Natural killer cell (primary cell): ENCODE data around the gene ZFAND4. TPM values are rescaled to one million over a fixed set of nuclear protein-coding genes. Genes with fewer than 3 reads are reported as not detected.

Source experiments
- ATAC-seq, 3 donors: fragments of 150-1000 bp in 2 of 3; fragments of 200-7000 bp in 1 of 3; cut with Tn5 transposase; 1 replicate in 1 of 3; 2 replicates in 2 of 3; pipeline ENCODE4 v1.10.0; 2021; ENCODE audit warnings: mild to moderate bottlenecking in 2 of 3, moderate library complexity in 2 of 3
- DNase-seq, 2 donors: peaks; one replicate each; pipeline versions ENCODE4 v3.0.0 to v3.0.0-alpha.2; 2013 to 2021; ENCODE audit warnings: mixed read lengths in 1 of 2
- H3K27ac ChIP-seq: one replicate; pipeline ENCODE4 v1.5.1; 2013; ENCODE audit warnings: mild to moderate bottlenecking, low read length
- H3K27me3 ChIP-seq: one replicate; pipeline ENCODE4 v1.6.1; 2013; ENCODE audit warnings: low read length; ENCODE audit not compliant: control insufficient read depth, insufficient read depth
- H3K36me3 ChIP-seq: one replicate; pipeline ENCODE4 v1.6.1; 2013; ENCODE audit warnings: low read length; ENCODE audit not compliant: control insufficient read depth, insufficient read depth
- H3K4me1 ChIP-seq: one replicate; pipeline ENCODE4 v1.6.1; 2013; ENCODE audit warnings: low read length; ENCODE audit not compliant: control insufficient read depth, insufficient read depth
- H3K4me3 ChIP-seq: one replicate; pipeline ENCODE4 v1.5.1; 2013; ENCODE audit warnings: low read length
- H3K9me3 ChIP-seq: one replicate; pipeline ENCODE4 v1.6.1; 2013; ENCODE audit warnings: low read length; ENCODE audit not compliant: control insufficient read depth, insufficient read depth
- H3K27ac Mint-ChIP-seq, 2 donors: one replicate each; pipeline ENCODE4 v1.8.0; 2022; ENCODE audit warnings: mild to moderate bottlenecking in 2 of 2, mixed read lengths in 2 of 2, moderate library complexity in 1 of 2
- H3K27me3 Mint-ChIP-seq, 2 donors: one replicate each; pipeline ENCODE4 v1.8.0; 2022; ENCODE audit warnings: low read depth in 2 of 2, mixed read lengths in 2 of 2
- H3K36me3 Mint-ChIP-seq: one replicate; pipeline ENCODE4 v1.8.0; 2022; ENCODE audit warnings: mixed read lengths
- H3K4me1 Mint-ChIP-seq, 2 donors: one replicate each; pipeline ENCODE4 v1.8.0; 2022; ENCODE audit warnings: mixed read lengths in 2 of 2
- H3K4me3 Mint-ChIP-seq: one replicate; pipeline ENCODE4 v1.8.0; 2022; ENCODE audit warnings: mild to moderate bottlenecking, moderate library complexity, mixed read lengths
- H3K9me3 Mint-ChIP-seq, 2 donors: one replicate each; pipeline ENCODE4 v1.8.0; 2022; ENCODE audit warnings: mixed read lengths in 2 of 2
- WGBS: methylation state at CpG from one replicate; pipeline ENCODE4 v1.1.7; 2013; ENCODE audit warnings: missing lambda C conversion rate; ENCODE audit not compliant: insufficient coverage; 5-methylcytosine and 5-hydroxymethylcytosine counted together
- intact Hi-C: fragments of 100-400 bp; cut with micrococcal nuclease; formaldehyde crosslinking; loops from one replicate; pipeline ENCODE4 v1.14.2; 2022
- total RNA-seq, 4 donors: library from RNA; stranded (reverse); fragments of 120-200 nt in 1 of 4; gene quantifications; one replicate each; pipeline versions ENCODE4 v1.2.3 to v1.2.4, GENCODE V29; 2013 to 2022
- TF ChIP-seq, protein P1 (sequence below): fragments of 200-600 bp; IDR thresholded peaks from one replicate; pipeline ENCODE4 v1.8.0; 2022; ENCODE audit warnings: antibody characterized with exemption

ZFAND4 gene
- total RNA-seq, 3 donors from 2014 or later (not counting 1 experiment from before 2014, with no cell fraction given) = 27.9 to 35.1 (median 32.1) TPM

- TF ChIP-seq, protein P1, sequence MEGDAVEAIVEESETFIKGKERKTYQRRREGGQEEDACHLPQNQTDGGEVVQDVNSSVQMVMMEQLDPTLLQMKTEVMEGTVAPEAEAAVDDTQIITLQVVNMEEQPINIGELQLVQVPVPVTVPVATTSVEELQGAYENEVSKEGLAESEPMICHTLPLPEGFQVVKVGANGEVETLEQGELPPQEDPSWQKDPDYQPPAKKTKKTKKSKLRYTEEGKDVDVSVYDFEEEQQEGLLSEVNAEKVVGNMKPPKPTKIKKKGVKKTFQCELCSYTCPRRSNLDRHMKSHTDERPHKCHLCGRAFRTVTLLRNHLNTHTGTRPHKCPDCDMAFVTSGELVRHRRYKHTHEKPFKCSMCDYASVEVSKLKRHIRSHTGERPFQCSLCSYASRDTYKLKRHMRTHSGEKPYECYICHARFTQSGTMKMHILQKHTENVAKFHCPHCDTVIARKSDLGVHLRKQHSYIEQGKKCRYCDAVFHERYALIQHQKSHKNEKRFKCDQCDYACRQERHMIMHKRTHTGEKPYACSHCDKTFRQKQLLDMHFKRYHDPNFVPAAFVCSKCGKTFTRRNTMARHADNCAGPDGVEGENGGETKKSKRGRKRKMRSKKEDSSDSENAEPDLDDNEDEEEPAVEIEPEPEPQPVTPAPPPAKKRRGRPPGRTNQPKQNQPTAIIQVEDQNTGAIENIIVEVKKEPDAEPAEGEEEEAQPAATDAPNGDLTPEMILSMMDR = no peak
- peaks cover 10% of the 10 kb centered on the region for H3K36me3 ChIP-seq
- H3K27me3 ChIP-seq = no peaks in the 10 kb centered on the region
- no peak overlapping the region for H3K27ac Mint-ChIP-seq
- intact Hi-C loops = no loop called here
- no peaks in the 10 kb centered on the region for H3K9me3 Mint-ChIP-seq
- ATAC-seq (no peak), DNase-seq (no peak)
- no peak overlapping the region for H3K27ac ChIP-seq
- no peaks in the 10 kb centered on the region for H3K4me1 Mint-ChIP-seq
- 83% methylated on average over 1 of the region's 1 CpG for WGBS
- no peaks in the 10 kb centered on the region for H3K9me3 ChIP-seq
- H3K27me3 Mint-ChIP-seq = no peaks in the 10 kb centered on the region
- no peak overlapping the region for H3K4me3 ChIP-seq
- H3K36me3 Mint-ChIP-seq = peaks cover 15% of the 10 kb centered on the region
- H3K4me1 ChIP-seq = no peaks in the 10 kb centered on the region
- H3K4me3 Mint-ChIP-seq = no peak overlapping the region
Measured at GRCh38 chr10:45614869-45615268, 57.7 kb downstream of the ZFAND4 start.

DNA sequence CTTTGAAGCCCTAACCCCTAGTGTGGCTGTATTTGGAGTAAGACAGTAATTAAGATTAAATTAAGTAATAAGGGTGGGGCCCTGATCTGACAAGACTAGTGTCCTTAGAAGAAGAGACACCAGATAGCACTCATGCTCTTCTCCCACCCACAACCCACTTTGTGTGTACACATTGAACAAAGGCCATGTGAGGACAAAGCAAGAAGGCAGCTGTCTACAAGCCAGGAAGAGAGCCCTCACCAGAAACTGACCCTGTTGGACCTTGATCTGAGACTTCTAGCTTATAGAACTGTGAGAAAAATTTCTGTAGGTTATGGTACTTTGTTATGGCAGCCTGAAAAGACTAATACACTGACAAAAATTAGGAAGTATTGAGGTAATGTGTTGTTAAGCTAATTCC lies 59.8 kb downstream of the ZFAND4 start:
- Mint-ChIP-seq H3K27me3 (no peaks in the 10 kb centered on the region), H3K4me3 (no peak overlapping the region), H3K27ac (no peak overlapping the region), H3K36me3 (peaks cover 15% of the 10 kb centered on the region), H3K9me3 (no peaks in the 10 kb centered on the region), H3K4me1 (no peaks in the 10 kb centered on the region)
- TF ChIP-seq, protein P1 = no peak
- intact Hi-C loops = no loop called here
- Histone ChIP-seq H3K4me3 (no peak overlapping the region), H3K27me3 (no peaks in the 10 kb centered on the region), H3K9me3 (no peaks in the 10 kb centered on the region), H3K4me1 (no peaks in the 10 kb centered on the region), H3K27ac (no peak overlapping the region), H3K36me3 (peaks cover 10% of the 10 kb centered on the region)
- DNase-seq (no peak), ATAC-seq (no peak)

GRCh38 chr10:45608052-45608451 lies 64.5 kb downstream of the ZFAND4 start:
- no peak overlapping the region for H3K4me3 Mint-ChIP-seq
- TF ChIP-seq, protein P1 = no peak
- H3K4me1 Mint-ChIP-seq = no peaks in the 10 kb centered on the region
- H3K9me3 Mint-ChIP-seq = no peaks in the 10 kb centered on the region
- Histone ChIP-seq H3K4me1 (no peaks in the 10 kb centered on the region), H3K36me3 (peaks cover 10% of the 10 kb centered on the region), H3K9me3 (no peaks in the 10 kb centered on the region), H3K27ac (no peak overlapping the region), H3K27me3 (no peaks in the 10 kb centered on the region), H3K4me3 (no peak overlapping the region)
- DNase-seq (no peak), ATAC-seq (no peak)
- H3K27ac Mint-ChIP-seq = no peak overlapping the region
- H3K27me3 Mint-ChIP-seq = peaks cover 0 to 5% of the 10 kb centered on the region in 2 donors
- 100% methylated on average over 1 of the region's 1 CpG for WGBS
- intact Hi-C loops = no loop called here
- peaks cover 15% of the 10 kb centered on the region for H3K36me3 Mint-ChIP-seq

DNA sequence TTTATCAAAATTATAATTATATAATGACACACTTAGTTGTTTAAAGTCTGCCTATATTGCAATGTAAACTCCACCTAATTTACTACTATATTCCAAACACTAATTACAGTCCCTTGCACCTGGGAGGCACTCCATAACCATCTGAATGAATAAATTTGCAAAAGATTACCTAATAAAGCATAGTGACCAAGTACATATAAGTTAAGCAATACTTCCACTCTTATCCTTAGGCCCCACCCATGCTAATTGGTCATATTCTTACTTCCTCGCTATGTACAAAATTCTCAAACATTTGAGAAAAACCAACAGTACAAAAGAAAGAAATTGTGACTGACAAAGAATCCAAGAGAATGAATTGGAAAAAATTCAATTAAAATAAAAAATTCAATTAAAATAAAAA lies 65.3 kb downstream of the ZFAND4 start:
- Histone ChIP-seq H3K4me1 (no peaks in the 10 kb centered on the region), H3K36me3 (peaks cover 6% of the 10 kb centered on the region), H3K27ac (no peak overlapping the region), H3K9me3 (no peaks in the 10 kb centered on the region), H3K4me3 (no peak overlapping the region), H3K27me3 (no peaks in the 10 kb centered on the region)
- no peaks in the 10 kb centered on the region for H3K4me1 Mint-ChIP-seq
- ATAC-seq = no peak
- WGBS = no CpG with 5 or more reads among the region's 1 CpG
- peaks cover 0 to 6% of the 10 kb centered on the region in 2 donors for H3K27me3 Mint-ChIP-seq
- H3K36me3 Mint-ChIP-seq = peaks cover 11% of the 10 kb centered on the region
- no peak overlapping the region for H3K4me3 Mint-ChIP-seq
- no peaks in the 10 kb centered on the region for H3K9me3 Mint-ChIP-seq
- intact Hi-C loops = no loop called here
- DNase-seq = no peak
- TF ChIP-seq, protein P1 = no peak
- no peak overlapping the region for H3K27ac Mint-ChIP-seq
